HG02973 (cell line): ENCODE data around the gene MPPE1.
"Not testable (repeated sequence)": the region's sequence is repeated elsewhere in the genome, so short reads cannot be mapped to it uniquely, and the experiment has no call there.

Experiments
- ATAC-seq: cut with Tn5 transposase; IDR thresholded peaks from one replicate; pipeline ENCODE4 v1.9.1; 2021; ENCODE audit warnings: moderate library complexity; ENCODE audit not compliant: unreplicated experiment

Gene MPPE1

GRCh38 chr18:11908182-11909060 is at the start of gene MPPE1:
MPPE1 (minus strand) TSS chr18:11908317; CDS start chr18:11897264, 11,053 bp downstream.
- ATAC-seq = peak; percentile 83

GRCh38 chr18:11957636-11958035 is 49.5 kb upstream of the MPPE1 start:
- ATAC-seq = no peak

DNA sequence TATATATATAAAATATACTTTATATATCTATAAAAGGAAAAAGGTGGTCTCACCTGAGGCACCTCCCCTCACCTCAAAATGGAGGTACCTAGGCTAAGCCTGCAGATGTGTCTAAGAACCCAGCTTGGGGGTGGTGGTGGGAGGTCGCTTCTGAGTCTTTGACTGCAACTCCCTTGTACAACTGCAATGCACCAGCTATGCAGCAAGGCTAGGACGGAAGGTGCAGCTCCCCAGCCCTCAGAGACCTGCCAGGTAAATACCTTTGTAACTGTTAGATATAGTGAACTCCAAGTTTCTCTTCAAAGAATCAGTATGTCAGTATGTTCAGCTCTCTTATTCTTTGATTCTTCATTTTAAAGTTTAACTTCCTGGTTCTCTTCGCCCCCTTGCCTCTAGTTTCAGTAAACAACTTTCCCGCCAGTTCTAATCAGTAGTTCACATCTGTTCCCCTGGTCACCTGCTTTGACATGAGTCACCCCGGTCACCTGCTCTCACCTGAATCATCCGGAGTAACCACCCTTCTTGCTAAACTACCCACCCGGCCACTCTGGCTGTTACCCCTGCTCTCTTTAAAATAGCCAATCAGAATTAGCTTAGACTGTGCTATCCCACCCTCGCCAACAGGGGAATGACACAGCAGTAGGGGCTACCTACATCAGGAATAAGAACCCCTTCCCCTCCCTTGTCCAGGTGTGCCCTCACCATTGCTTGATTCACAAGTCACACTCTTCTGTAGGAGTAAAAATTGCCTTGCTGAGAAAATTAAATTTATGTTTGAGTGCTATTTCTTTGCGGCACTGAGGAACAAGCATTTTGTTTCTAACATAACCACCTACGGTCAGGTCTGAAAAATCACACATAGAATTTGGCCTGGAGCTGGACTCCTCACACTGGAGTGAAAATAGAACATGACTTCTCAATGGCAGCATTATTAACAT is 48.5 kb upstream of the MPPE1 start:
- ATAC-seq = no peak

DNA sequence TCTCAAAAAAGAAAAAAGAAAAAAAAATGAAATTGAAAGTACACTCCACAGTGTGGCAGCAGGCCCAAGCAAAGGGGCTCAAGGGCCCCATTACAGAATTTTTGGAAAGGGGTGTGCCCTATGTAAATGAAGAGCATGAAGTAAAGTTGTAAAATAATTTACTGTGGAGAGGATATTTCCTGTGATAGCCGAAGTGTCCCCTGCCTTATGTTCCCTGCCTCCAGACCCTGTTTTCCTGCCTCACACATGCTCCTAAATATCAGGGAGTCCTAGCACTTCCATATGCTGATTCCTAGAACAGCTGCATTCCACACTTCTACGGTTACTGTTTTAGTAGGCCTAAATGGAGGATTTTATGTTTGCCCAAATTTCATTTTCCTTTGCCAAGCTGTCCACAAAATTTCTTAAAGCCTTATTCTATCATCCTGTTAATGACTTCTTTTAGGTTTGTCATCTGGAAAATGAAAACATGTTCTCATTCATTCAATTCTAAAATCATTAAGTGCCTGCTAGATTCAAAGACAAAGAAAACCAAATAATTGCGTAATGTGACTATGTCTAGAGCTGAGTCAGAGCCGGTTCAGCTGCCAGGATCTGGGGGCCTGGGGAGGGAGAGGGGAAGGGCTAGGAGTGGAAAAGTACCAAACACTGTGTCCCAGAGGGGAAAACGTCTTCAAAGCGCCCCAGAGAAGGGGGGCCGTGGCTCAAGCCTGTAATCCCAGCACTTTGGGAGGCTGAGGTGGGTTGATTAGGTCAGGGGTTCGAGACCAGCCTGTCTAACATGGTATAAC is 47.3 kb upstream of the MPPE1 start:
- no peak for ATAC-seq

DNA sequence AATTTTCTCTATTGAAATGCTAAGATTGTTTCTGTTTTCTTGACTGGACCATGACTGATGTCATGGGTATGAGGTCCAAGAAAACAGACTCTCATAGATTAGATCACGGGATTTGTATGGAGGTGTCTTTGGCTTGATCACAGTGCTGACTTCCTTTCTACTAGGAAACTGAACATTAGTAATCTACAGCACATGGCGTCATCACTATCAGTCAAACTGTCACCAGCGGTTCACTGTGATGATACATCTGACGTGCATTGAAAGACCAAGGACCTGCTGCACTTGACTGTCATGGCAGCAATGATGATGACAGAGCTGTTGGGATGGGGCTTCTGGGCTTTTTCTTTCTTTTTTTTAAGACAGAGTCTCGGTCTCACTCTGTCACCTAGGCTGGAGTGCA is 45.0 kb upstream of the MPPE1 start:
- no peak for ATAC-seq

GRCh38 chr18:11951390-11951851 is 43.3 kb upstream of the MPPE1 start:
- no peak for ATAC-seq

DNA sequence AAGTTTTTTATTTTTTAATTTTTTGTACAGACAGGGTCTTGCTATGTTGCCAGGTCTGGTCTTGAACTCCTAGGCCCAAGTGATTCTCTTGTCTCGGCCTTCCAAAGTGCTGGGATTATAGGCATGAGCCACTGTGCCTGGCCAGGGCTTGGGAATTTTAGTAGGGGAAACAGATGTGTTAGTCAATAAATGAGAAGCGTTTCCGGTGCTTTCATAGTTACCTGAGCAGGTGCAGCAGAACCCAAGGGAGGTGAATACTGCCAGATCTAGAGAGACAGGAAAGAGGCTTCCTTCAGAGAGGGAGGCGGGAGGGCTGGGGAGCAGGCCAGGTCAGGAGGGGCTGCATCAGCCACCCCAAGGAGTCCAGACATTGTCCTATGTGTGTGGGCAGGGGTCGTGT is 42.7 kb upstream of the MPPE1 start:
- no peak for ATAC-seq

DNA sequence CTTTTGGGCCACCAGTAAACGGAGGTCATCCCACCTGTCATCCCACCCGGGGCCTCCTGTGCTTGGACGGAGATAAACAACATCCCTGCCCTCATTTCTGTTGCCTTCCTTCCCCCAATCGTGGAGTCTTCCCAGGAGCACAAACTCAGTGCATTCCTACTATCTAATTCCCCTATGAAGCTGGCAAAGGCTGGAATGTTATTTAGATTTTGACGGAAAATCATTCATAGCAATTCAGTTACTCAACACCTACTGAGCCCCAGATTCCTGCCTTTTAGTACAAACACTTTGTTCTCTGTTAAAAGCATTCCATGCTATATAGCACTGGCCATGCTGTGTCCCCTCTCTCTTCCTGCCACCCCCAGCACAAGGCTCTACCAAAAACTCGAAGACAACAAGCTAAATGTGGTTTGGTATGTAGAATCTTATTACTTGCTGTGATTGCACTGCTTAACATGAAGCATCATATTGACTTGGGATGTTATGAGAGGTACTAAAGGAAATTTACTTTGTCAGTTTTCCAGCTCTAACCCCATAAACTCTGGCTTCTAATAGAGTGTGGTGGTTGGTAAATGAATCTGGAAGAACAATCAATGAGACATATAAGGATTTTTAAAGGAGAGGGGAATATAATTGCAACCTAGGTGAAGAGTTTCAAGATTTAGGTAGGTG is 40.9 kb upstream of the MPPE1 start:
- ATAC-seq = no peak

DNA sequence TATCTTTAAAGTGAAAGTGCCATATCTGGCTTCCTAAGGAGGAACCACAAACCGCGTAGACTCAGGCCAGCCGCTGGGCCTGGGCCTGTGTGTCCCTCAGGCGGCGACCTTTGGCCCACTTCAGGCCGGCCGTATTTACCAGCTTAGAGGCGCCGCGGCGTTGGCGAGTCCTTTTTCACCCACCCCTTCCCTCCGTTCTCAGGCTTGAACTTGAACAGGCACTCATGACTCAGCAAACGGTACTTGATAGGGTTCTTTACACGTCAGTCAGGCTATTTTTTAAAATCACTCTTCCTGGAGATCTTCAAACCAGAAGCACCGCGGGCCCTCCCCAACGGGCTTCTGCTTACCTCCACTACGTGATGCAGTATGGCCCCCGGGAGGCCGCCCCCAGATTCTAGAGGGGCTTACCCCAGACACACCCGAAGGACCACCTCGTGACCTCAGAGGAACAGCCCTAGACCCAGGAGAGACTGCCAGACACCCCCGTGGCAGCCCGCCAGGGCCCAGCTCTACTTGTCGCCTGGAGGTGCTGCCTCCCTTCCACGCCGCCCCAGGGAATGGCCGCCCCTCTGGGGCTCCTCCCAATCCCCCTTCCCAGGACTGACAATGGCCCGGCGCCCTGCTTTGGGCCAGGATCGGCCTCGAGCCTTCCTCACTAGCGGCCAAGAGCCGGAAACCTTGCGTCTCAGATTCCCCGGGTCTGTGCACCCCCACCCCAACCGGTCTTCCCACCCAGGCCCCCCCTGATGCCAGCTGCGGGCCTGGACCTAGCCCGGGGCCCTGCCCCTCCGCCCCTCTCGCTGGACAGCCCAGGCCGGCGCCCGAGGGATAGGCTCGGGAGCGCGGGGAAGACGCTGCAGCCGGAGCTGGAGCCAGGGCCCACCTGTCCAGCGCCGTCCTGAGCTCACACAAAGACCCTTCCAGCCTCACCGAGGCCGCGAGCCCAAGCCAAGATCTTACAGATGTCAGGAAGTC is 39.4 kb upstream of the MPPE1 start:
- ATAC-seq = peak; percentile 91

GRCh38 chr18:11946756-11947155 is 38.6 kb upstream of the MPPE1 start:
- ATAC-seq = no peak

DNA sequence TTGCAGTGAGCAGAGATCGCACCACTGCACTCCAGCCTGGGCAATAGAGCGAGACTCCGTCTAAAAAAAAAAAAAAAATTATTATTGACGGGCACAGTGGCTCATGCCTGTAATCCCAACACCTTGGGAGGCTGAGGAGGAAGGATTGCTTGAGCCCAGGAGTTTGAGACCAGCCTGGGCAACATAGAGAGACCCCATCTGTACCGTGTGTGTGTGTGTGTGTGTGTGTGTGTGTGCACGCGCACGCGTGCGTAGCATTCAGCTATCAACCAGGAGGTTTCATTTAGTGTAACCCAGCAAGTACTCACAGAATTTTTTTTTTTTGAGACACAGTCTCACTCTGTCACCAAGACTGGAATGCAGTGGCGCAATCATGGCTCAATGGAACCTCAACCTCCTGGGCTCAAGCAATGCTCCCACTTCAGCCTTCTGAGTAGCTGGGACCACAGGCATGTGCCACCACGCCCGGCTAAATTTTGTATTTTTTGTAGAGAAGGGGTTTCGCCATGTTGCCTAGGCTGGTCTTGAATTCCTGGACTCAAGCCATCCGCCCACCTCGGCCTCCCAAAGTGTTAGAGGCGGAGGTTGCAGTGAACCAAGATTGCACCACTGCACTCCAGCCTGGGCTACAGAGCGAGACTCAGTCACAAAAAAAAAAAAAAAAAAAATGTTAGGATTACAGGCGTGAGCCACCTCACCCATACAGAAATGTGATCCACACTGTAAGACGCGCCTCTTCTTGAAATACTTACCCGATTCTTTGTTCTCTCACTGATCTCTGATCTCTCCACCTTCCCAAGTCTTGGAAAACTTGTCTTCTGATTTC is 37.9 kb upstream of the MPPE1 start:
- ATAC-seq = not testable (repeated sequence)

- ATAC-seq = no peak
Measured at GRCh38 chr18:11944786-11945185, 36.7 kb upstream of the MPPE1 start.

GRCh38 chr18:11944252-11944651 is 36.1 kb upstream of the MPPE1 start:
- no peak for ATAC-seq

DNA sequence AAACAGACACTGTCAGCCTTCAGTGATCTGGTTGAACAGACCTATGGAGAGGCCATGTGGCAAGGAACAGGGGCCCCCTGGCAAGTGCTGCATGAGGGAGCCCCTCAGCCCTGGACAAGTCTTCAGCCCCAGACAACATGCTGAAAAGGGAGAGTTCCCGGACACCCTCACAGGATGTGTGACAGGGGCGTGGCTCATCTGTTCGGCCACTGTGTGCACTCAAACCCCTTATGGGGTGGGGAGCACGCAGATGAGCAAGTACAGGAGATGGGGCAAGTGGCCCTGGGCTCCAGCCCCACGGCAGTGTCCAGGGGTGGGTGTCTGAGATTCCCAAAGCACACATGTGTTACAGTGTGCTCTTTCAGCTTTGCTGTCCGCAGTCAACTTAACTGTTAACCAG is 35.4 kb upstream of the MPPE1 start:
- no peak for ATAC-seq

DNA sequence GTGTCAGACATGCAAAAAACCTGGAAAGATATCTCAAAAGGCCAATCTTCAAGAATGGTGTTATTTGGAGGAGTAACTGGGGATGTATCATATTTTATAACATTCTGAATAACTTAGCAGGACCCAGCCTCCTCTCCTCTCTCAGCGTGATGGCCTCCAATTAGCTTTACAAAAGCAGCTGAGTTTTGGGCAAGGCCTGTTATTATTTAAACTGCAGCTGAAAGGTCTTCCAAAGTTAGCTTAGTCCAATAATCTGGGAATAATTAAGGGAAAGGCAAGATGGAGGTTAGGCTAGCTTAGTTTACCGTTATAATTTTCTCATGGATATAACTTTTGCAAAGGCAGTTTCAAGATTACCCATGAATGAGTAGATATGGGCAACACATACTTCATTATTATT is 32.8 kb upstream of the MPPE1 start:
- no peak for ATAC-seq

GRCh38 chr18:11937874-11938478 is 29.9 kb upstream of the MPPE1 start:
- no peak for ATAC-seq

DNA sequence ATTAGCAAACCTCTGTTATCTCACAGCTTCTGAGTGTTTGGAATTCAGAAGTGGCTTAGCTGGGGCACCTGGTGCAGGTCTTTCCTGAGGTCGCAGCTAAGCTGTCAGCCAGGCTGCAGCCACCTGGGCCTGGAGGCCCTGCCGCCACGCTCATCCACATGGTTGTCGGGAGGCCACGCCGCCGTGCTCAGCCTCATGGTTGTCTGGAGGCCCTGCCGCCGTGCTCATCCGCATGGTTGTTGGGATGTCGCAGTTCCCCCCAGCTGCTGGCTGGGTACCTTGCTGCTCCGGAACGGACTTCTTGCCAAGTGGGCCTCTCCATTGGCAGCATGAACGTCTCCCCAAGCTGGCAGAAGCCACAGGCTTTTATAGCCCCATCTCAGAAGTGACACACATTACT is 24.3 kb upstream of the MPPE1 start:
- ATAC-seq = no peak

DNA sequence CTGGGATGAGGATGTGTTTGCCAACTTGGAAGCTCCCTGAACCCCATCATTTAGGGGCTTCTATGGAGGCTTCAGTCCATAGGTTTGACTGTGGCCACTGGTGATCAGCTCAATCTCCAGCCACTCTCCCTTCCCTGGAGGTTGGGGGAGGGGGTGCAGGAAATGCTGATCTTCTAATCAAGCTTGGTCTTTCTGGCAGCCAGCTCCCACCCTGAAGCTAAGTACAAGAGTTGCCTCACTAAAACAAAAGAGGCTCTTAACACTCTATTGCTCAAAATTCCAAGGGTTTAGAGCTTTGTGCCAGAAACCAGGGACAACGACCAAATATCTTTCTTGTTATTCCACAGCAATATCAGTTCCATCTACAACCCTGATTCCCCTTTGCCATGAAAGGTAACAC is 19.4 kb upstream of the MPPE1 start:
- ATAC-seq = no peak
